ENCODE measurements around the gene TBATA.

The TBATA gene

DNA sequence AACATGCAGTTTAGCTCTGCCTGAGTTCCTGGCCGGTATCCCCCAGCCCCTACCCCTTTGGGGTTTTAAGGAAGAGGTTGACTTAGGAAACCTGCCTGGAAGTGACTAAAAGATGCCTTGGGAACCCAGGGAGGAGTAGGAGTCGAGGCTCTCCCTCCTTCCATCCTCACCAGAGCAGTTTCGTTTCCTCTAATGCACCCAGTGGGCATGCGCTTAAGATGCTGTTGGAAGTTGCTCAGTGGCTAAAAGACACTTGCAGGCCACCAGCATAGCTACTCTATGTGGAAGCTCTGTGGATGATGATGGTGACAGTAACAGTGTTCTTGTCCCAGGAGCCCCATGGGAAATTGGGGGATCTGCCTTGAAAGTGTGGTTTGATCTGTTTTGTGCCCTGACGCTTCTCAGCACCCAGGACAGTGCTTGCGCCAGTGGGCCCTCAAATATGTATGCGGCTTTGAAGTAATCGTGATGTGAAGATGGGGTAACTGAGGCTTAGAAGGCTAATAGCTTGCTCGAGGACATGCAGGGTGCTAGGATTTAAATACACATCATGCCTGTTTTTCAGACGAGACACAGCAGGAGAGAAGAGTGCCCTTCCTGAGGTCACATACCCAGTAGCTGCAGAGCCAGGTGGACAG, 32.0 kb downstream of the TBATA start:
- Histone ChIP-seq H3K27me3 (ENCODE audit: insufficient read depth, low read length) (no peaks in the 10 kb centered on the region), H2BK12ac (ENCODE audit: low read length) (no peak overlapping the region), H4K12ac (ENCODE audit: low read depth, low read length) (no peak overlapping the region), H3K4me3 (ENCODE audit: low read depth, low read length) (no peak overlapping the region), H2BK5ac (ENCODE audit: low read depth, low read length, poor library complexity) (no peak overlapping the region), H2AK5ac (ENCODE audit: low read length) (no peak overlapping the region), H3K4me2 (ENCODE audit: low read length) (no peak overlapping the region), H3K79me2 (ENCODE audit: control insufficient read depth, insufficient read depth, low read length, poor library complexity) (no peaks in the 10 kb centered on the region), H3K27ac (ENCODE audit: low read depth, low read length) (no peak overlapping the region), H3K9me3 (ENCODE audit: insufficient read depth, low read depth, low read length) (peaks cover 1% of the 10 kb centered on the region), H3K4me1 (ENCODE audit: control insufficient read depth in 1 of 2, insufficient read depth in 2 of 2, low read length in 2 of 2) (peaks cover 3 to 9% of the 10 kb centered on the region in 2 experiments), H3K23ac (ENCODE audit: low read length) (no peak overlapping the region), H4K8ac (ENCODE audit: low read depth, low read length) (no peak overlapping the region), H3K36me3 (ENCODE audit: control insufficient read depth in 1 of 2, insufficient read depth in 2 of 2, low read length in 2 of 2) (no peaks in the 10 kb centered on the region), H3K14ac (ENCODE audit: low read length) (no peak overlapping the region), H2AFZ (ENCODE audit: insufficient read depth, low read length, poor library complexity) (no peak overlapping the region), H3K4ac (ENCODE audit: low read depth, low read length) (no peak overlapping the region), H4K91ac (ENCODE audit: low read depth, low read length) (no peak overlapping the region), H2BK120ac (ENCODE audit: insufficient read depth, low read length, poor library complexity) (no peak overlapping the region), H3K18ac (ENCODE audit: low read length) (no peak overlapping the region), H3K9ac (ENCODE audit: low read length) (no peak overlapping the region), H3K79me1 (ENCODE audit: low read length) (no peaks in the 10 kb centered on the region)
- DNase-seq: no peak
- no CpG with 5 or more reads among the region's 10 CpGs for WGBS (ENCODE audit: extremely low coverage, insufficient coverage, insufficient read length)

- Histone ChIP-seq H4K12ac (ENCODE audit: low read depth, low read length) (no peak overlapping the region), H3K27me3 (ENCODE audit: insufficient read depth, low read length) (no peaks in the 10 kb centered on the region), H3K9ac (ENCODE audit: low read length) (no peak overlapping the region), H3K4ac (ENCODE audit: low read depth, low read length) (no peak overlapping the region), H2AK5ac (ENCODE audit: low read length) (no peak overlapping the region), H4K91ac (ENCODE audit: low read depth, low read length) (no peak overlapping the region), H3K4me2 (ENCODE audit: low read length) (no peak overlapping the region), H3K14ac (ENCODE audit: low read length) (no peak overlapping the region), H3K36me3 (ENCODE audit: control insufficient read depth in 1 of 2, insufficient read depth in 2 of 2, low read length in 2 of 2) (no peaks in the 10 kb centered on the region), H3K18ac (ENCODE audit: low read length) (no peak overlapping the region), H3K27ac (ENCODE audit: low read depth, low read length) (no peak overlapping the region), H3K9me3 (ENCODE audit: insufficient read depth, low read depth, low read length) (no peaks in the 10 kb centered on the region), H2BK12ac (ENCODE audit: low read length) (no peak overlapping the region), H3K79me2 (ENCODE audit: control insufficient read depth, insufficient read depth, low read length, poor library complexity) (no peaks in the 10 kb centered on the region), H3K23ac (ENCODE audit: low read length) (no peak overlapping the region), H2BK5ac (ENCODE audit: low read depth, low read length, poor library complexity) (no peak overlapping the region), H2BK120ac (ENCODE audit: insufficient read depth, low read length, poor library complexity) (no peak overlapping the region), H4K8ac (ENCODE audit: low read depth, low read length) (no peak overlapping the region), H3K4me1 (ENCODE audit: control insufficient read depth in 1 of 2, insufficient read depth in 2 of 2, low read length in 2 of 2) (peaks cover 3 to 9% of the 10 kb centered on the region in 2 experiments), H3K4me3 (ENCODE audit: low read depth, low read length) (no peak overlapping the region), H2AFZ (ENCODE audit: insufficient read depth, low read length, poor library complexity) (no peak overlapping the region), H3K79me1 (ENCODE audit: low read length) (no peaks in the 10 kb centered on the region)
- WGBS (ENCODE audit: extremely low coverage, insufficient coverage, insufficient read length): no CpG with 5 or more reads among the region's 7 CpGs
- no peak for DNase-seq
These were observed 32.6 kb downstream of the TBATA start for GRCh38 chr10:70752571-70752970.

DNA sequence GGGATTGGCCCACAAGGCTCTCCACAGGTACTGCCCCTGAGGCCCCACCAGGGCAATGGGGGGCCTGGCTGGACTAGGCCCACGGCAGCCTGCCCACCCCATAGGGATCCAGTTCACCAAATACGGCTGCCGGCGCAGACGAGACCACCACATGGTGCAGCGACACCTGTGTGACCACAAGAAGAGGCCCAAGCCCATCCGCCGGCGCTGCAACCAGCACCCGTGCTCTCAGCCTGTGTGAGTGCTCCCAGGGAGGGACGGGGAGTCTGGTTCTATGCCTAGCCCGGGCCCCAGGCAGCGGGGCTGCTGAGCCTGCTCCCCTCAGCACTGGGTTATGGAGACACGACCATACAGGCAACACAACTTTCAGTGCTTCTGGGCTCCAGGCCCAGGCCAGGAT, 33.2 kb downstream of the TBATA start:
- Histone ChIP-seq H3K9me3 (ENCODE audit: insufficient read depth, low read depth, low read length) (no peaks in the 10 kb centered on the region), H4K12ac (ENCODE audit: low read depth, low read length) (no peak overlapping the region), H3K4me1 (ENCODE audit: control insufficient read depth in 1 of 2, insufficient read depth in 2 of 2, low read length in 2 of 2) (peaks cover 3 to 7% of the 10 kb centered on the region in 2 experiments), H2BK12ac (ENCODE audit: low read length) (no peak overlapping the region), H2BK5ac (ENCODE audit: low read depth, low read length, poor library complexity) (no peak overlapping the region), H3K18ac (ENCODE audit: low read length) (no peak overlapping the region), H3K14ac (ENCODE audit: low read length) (no peak overlapping the region), H3K27me3 (ENCODE audit: insufficient read depth, low read length) (no peaks in the 10 kb centered on the region), H3K9ac (ENCODE audit: low read length) (no peak overlapping the region), H3K23ac (ENCODE audit: low read length) (no peak overlapping the region), H2AFZ (ENCODE audit: insufficient read depth, low read length, poor library complexity) (no peak overlapping the region), H2AK5ac (ENCODE audit: low read length) (no peak overlapping the region), H3K27ac (ENCODE audit: low read depth, low read length) (no peak overlapping the region), H3K79me1 (ENCODE audit: low read length) (no peaks in the 10 kb centered on the region), H3K4me2 (ENCODE audit: low read length) (no peak overlapping the region), H3K36me3 (ENCODE audit: control insufficient read depth in 1 of 2, insufficient read depth in 2 of 2, low read length in 2 of 2) (no peaks in the 10 kb centered on the region), H3K4me3 (ENCODE audit: low read depth, low read length) (no peak overlapping the region), H3K79me2 (ENCODE audit: control insufficient read depth, insufficient read depth, low read length, poor library complexity) (no peaks in the 10 kb centered on the region), H4K91ac (ENCODE audit: low read depth, low read length) (no peak overlapping the region), H3K4ac (ENCODE audit: low read depth, low read length) (no peak overlapping the region), H4K8ac (ENCODE audit: low read depth, low read length) (no peak overlapping the region), H2BK120ac (ENCODE audit: insufficient read depth, low read length, poor library complexity) (no peak overlapping the region)
- WGBS (ENCODE audit: extremely low coverage, insufficient coverage, insufficient read length): no CpG with 5 or more reads among the region's 14 CpGs
- no peak for DNase-seq

DNA sequence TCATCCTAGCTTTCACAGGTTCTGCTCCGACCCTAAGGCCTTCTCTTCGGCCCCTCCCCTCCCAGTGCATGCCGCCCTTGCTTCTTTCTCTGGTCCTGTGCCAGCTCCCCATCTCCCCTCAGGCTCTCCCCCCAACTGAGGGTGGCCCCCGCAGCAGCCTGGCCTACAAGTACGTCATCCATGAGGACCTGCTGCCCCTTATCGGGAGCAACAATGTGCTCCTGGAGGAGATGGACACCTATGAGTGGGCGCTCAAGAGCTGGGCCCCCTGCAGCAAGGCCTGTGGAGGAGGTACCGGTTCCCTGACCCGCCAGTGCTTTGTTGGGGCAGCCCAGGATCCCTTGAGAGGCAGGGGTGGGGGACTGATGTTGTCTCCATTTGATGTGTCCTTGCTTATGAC, 33.8 kb downstream of the TBATA start:
- Histone ChIP-seq H2AK5ac (ENCODE audit: low read length) (no peak overlapping the region), H3K27me3 (ENCODE audit: insufficient read depth, low read length) (no peaks in the 10 kb centered on the region), H2BK12ac (ENCODE audit: low read length) (no peak overlapping the region), H4K8ac (ENCODE audit: low read depth, low read length) (no peak overlapping the region), H3K14ac (ENCODE audit: low read length) (no peak overlapping the region), H3K4ac (ENCODE audit: low read depth, low read length) (no peak overlapping the region), H3K4me2 (ENCODE audit: low read length) (no peak overlapping the region), H2BK5ac (ENCODE audit: low read depth, low read length, poor library complexity) (no peak overlapping the region), H3K4me1 (ENCODE audit: control insufficient read depth in 1 of 2, insufficient read depth in 2 of 2, low read length in 2 of 2) (peaks cover 3 to 6% of the 10 kb centered on the region in 2 experiments), H3K36me3 (ENCODE audit: control insufficient read depth in 1 of 2, insufficient read depth in 2 of 2, low read length in 2 of 2) (no peaks in the 10 kb centered on the region), H3K9me3 (ENCODE audit: insufficient read depth, low read depth, low read length) (no peaks in the 10 kb centered on the region), H3K4me3 (ENCODE audit: low read depth, low read length) (no peak overlapping the region), H3K79me1 (ENCODE audit: low read length) (no peaks in the 10 kb centered on the region), H3K23ac (ENCODE audit: low read length) (no peak overlapping the region), H4K91ac (ENCODE audit: low read depth, low read length) (no peak overlapping the region), H2BK120ac (ENCODE audit: insufficient read depth, low read length, poor library complexity) (no peak overlapping the region), H3K9ac (ENCODE audit: low read length) (no peak overlapping the region), H4K12ac (ENCODE audit: low read depth, low read length) (no peak overlapping the region), H3K79me2 (ENCODE audit: control insufficient read depth, insufficient read depth, low read length, poor library complexity) (no peaks in the 10 kb centered on the region), H3K27ac (ENCODE audit: low read depth, low read length) (no peak overlapping the region), H2AFZ (ENCODE audit: insufficient read depth, low read length, poor library complexity) (no peak overlapping the region), H3K18ac (ENCODE audit: low read length) (no peak overlapping the region)
- no CpG with 5 or more reads among the region's 9 CpGs for WGBS (ENCODE audit: extremely low coverage, insufficient coverage, insufficient read length)
- no peak for DNase-seq

Data from trophoblast cell (in vitro differentiated cells and primary cell).